K562 (cell line): ENCODE measurements around the gene ABCA7. TPM values are rescaled to one million over a fixed set of nuclear protein-coding genes. Genes with fewer than 3 reads are reported as not detected.

Experiments
- ARID4B ChIP-seq: sonication (generic); formaldehyde crosslinking; IDR thresholded peaks from 2 replicates; pipeline ENCODE4 v1.8.0; 2022; ENCODE audit warnings: mild to moderate bottlenecking, missing genetic modification reagents
- CCNT2 ChIP-seq: IDR thresholded peaks from 2 replicates; pipeline ENCODE4 v1.6.1; 2011; ENCODE audit warnings: borderline replicate concordance, low read depth, mild to moderate bottlenecking, moderate library complexity, mixed read lengths, low read length; ENCODE audit not compliant: insufficient read length; ENCODE audit errors: extremely low read depth
- CXXC5 ChIP-seq: fragments of 250-450 bp; sonication (Bioruptor Pico); IDR thresholded peaks from 2 replicates; pipeline ENCODE4 v1.8.0; 2022; ENCODE audit warnings: inconsistent platforms, mild to moderate bottlenecking, moderate library complexity
- FUS ChIP-seq: fragments of 200-400 bp; formaldehyde crosslinking; optimal IDR thresholded peaks from 2 replicates; pipeline ENCODE3; 2017; ENCODE audit warnings: low read depth, low read length
- GATAD2B ChIP-seq: fragments of 450-650 bp; IDR thresholded peaks from 2 replicates; pipeline ENCODE4 v1.6.1; 2017; ENCODE audit warnings: mild to moderate bottlenecking, borderline replicate concordance
- HCFC1 ChIP-seq: IDR thresholded peaks from 2 replicates; pipeline ENCODE4 v1.6.1; 2012; ENCODE audit warnings: low read depth, low read length, improper control_type of control experiment
- HOXB6 ChIP-seq: fragments of 250-450 bp; sonication (Bioruptor Pico); IDR thresholded peaks from 2 replicates; pipeline ENCODE4 v1.5.1; 2022; ENCODE audit warnings: mild to moderate bottlenecking, borderline replicate concordance
- HSF4 ChIP-seq: fragments of 250-450 bp; sonication (Bioruptor Pico); IDR thresholded peaks from 2 replicates; pipeline ENCODE4 v2.1.2; 2022; ENCODE audit warnings: mild to moderate bottlenecking, moderate library complexity, borderline replicate concordance
- MEF2D ChIP-seq: conservative IDR thresholded peaks from 2 replicates; pipeline ENCODE4 v1.6.1; 2016; ENCODE audit warnings: low read depth, missing genetic modification characterization, missing compliant biosample characterization
- MXI1 ChIP-seq: IDR thresholded peaks from 2 replicates; pipeline ENCODE4 v1.6.1; 2011; ENCODE audit warnings: low read depth, mild to moderate bottlenecking, improper control_type of control experiment, low read length
- NR2C2 ChIP-seq, 2 experiments: fragments of 200-800 bp in 1 of 2; sonication (Bioruptor generic) in 1 of 2; sonication (generic) in 1 of 2; formaldehyde crosslinking in 1 of 2; IDR thresholded peaks; 2 replicates each; pipeline versions ENCODE4 v1.6.1 to v1.8.0; 2016 to 2022; ENCODE audit warnings: mild to moderate bottlenecking in 1 of 2, missing compliant biosample characterization in 1 of 2, missing genetic modification characterization in 1 of 2, missing genetic modification reagents in 1 of 2
- NR3C1 ChIP-seq: sonication (generic); formaldehyde crosslinking; IDR thresholded peaks from 2 replicates; pipeline ENCODE4 v1.8.1; 2022; ENCODE audit warnings: missing genetic modification reagents
- PCBP1 ChIP-seq: fragments of 200-400 bp; formaldehyde crosslinking; IDR thresholded peaks from 2 replicates; pipeline ENCODE4 v1.6.1; 2018; ENCODE audit warnings: mild to moderate bottlenecking, low read depth, low read length; ENCODE audit not compliant: poor library complexity, severe bottlenecking
- POLR2A ChIP-seq: fragments of 450-650 bp; conservative IDR thresholded peaks from 2 replicates; pipeline ENCODE4 v1.6.1; 2016
- POLR2G ChIP-seq: fragments of 200-400 bp; formaldehyde crosslinking; IDR thresholded peaks from 2 replicates; pipeline ENCODE4 v1.6.1; 2017; ENCODE audit warnings: low read depth, mild to moderate bottlenecking, antibody characterized with exemption, low read length, moderate library complexity
- RBFOX2 ChIP-seq: fragments of 200-400 bp; formaldehyde crosslinking; IDR thresholded peaks from 2 replicates; pipeline ENCODE4 v1.6.1; 2017; ENCODE audit warnings: low read depth, mild to moderate bottlenecking, low read length, moderate library complexity
- RBM17 ChIP-seq: fragments of 200-400 bp; formaldehyde crosslinking; IDR thresholded peaks from 2 replicates; pipeline ENCODE4 v1.6.1; 2017; ENCODE audit warnings: low read depth, mild to moderate bottlenecking, low read length, borderline replicate concordance
- SIN3B ChIP-seq: fragments of 450-650 bp; IDR thresholded peaks from 2 replicates; pipeline ENCODE4 v1.6.1; 2017; ENCODE audit warnings: low read depth, mild to moderate bottlenecking, moderate library complexity
- SRF ChIP-seq, 2 experiments: fragments of 250-450, 450-650 bp in 1 of 2; sonication (Bioruptor Pico) in 1 of 2; sonication (generic) in 1 of 2; formaldehyde crosslinking; IDR thresholded peaks; 2 replicates each; pipeline versions ENCODE4 v1.5.0 to v1.5.1; 2020 to 2022; ENCODE audit warnings: mild to moderate bottlenecking in 1 of 2, missing genetic modification reagents in 1 of 2
- TAF9B ChIP-seq: fragments of 450-650 bp; IDR thresholded peaks from 2 replicates; pipeline ENCODE4 v1.6.1; 2018; ENCODE audit warnings: mild to moderate bottlenecking; ENCODE audit not compliant: partially characterized antibody
- TFAP4 ChIP-seq: sonication (generic); formaldehyde crosslinking; IDR thresholded peaks from 2 replicates; pipeline ENCODE4 v1.8.0; 2022; ENCODE audit warnings: missing genetic modification reagents, mild to moderate bottlenecking, moderate library complexity, borderline replicate concordance
- THAP7 ChIP-seq: fragments of 250-450 bp; sonication (Bioruptor Pico); IDR thresholded peaks from 2 replicates; pipeline ENCODE4 v1.5.0; 2021
- polyA plus RNA-seq, 8 experiments: library from polyadenylated mRNA; depleted of rRNA in 4 of 8; stranded (reverse) in 5 of 8; unstranded in 3 of 8; fragments of >200 nt; fragmentation: Nextera tagmentation in 2 of 8; fragmentation: Illumina TruSeq in 1 of 8; extraction: Ambion mirVana in 2 of 8; extraction: Trizol in 1 of 8; gene quantifications; 2 replicates each; pipeline versions ENCODE4 v1.2.1 to v1.2.3, GENCODE V29; 2011 to 2014; ENCODE audit warnings: inconsistent platforms in 1 of 8, missing spikeins in 1 of 8
- total RNA-seq, 7 experiments: library from RNA; depleted of rRNA in 6 of 7; stranded (reverse); fragments of >200 nt in 6 of 7; fragmentation: Illumina TruSeq in 2 of 7; extraction: Trizol in 2 of 7; gene quantifications; 2 replicates each; pipeline versions ENCODE4 v1.2.1 to v1.2.3, GENCODE V29; 2011 to 2021; ENCODE audit warnings: low replicate concordance in 1 of 7

Gene ABCA7
- total and polyA plus RNA-seq, 9 of the 15 experiments (the other 6 are each of a cell fraction or from before 2014, with no cell fraction given), result 2.3 to 96.1 (median 31.2) TPM

GRCh38 chr19:1020868-1021425, 19.0 kb upstream of the ABCA7 start, which contains the start of gene TMEM259 (continued):
- peak; percentile 95 for TF ChIP-seq RBFOX2
- 0 out of 2 replicates have a peak, but pooled peaks have one; percentile 11 for TF ChIP-seq ARID4B
- TF ChIP-seq TAF9B, result no peak
- TF ChIP-seq HCFC1, result peak; percentile 77
- no peak for TF ChIP-seq MEF2D
- peak; percentile 42 for TF ChIP-seq FUS
- no peak for TF ChIP-seq NR2C2 (CRISPR knock-in tag; IDR thresholded peaks at IDR 0.05)
- TF ChIP-seq NR2C2 (tag; IDR thresholded peaks at IDR 0.05), result peak; percentile 95
- peak; percentile 53; the same call in 1 of the 2 replicates for TF ChIP-seq GATAD2B
- TF ChIP-seq THAP7 (CRISPR knock-in tag), result peak; percentile 75; the same call in 1 of the 2 replicates
- TF ChIP-seq NR3C1 (CRISPR knock-in tag), result 0 out of 2 replicates have a peak, but pooled peaks have one; percentile 16
- TF ChIP-seq SRF (CRISPR knock-in tag; IDR thresholded peaks at IDR 0.05), result peak in 1 of 2 experiments; percentile 78; a peak in 1 of 4 replicates
- no peak; the same call in none of the 2 replicates for TF ChIP-seq CXXC5 (CRISPR knock-in tag)
- peak; percentile 96 for TF ChIP-seq POLR2G
- no peak for TF ChIP-seq RBM17
- peak; percentile 23 for TF ChIP-seq PCBP1
- TF ChIP-seq CCNT2, result peak; percentile 89
- TF ChIP-seq MXI1, result 0 out of 2 replicates have a peak, but pooled peaks have one; percentile 62
- TF ChIP-seq SIN3B, result peak; percentile 84
- peak; percentile 35; the same call in 1 of the 2 replicates for TF ChIP-seq HSF4 (CRISPR knock-in tag)
- 0 out of 2 replicates have a peak, but pooled peaks have one; percentile 10 for TF ChIP-seq HOXB6
- no peak for TF ChIP-seq POLR2A
- TF ChIP-seq TFAP4 (CRISPR knock-in tag), result peak; percentile 45; the same call in 1 of the 2 replicates
